Thoracic aorta (tissue), 2 donors: ENCODE data around the gene CARHSP1. TPM values are rescaled to one million over a fixed set of nuclear protein-coding genes. Genes with fewer than 3 reads are reported as not detected.
"Not testable (repeated sequence)": the region's sequence is repeated elsewhere in the genome, so short reads cannot be mapped to it uniquely, and the experiment has no call there.

Source experiments
- ATAC-seq: fragments of 150-250 bp; one replicate; pipeline ENCODE4 v1.8.0; 2017; ENCODE audit warnings: low read depth; ENCODE audit not compliant: insufficient number of reproducible peaks, low FRiP score
- DNase-seq: peaks from one replicate; pipeline ENCODE4 v3.0.0-alpha.2; 2020; ENCODE audit warnings: low spot score
- H3K27ac ChIP-seq, 2 donors: fragments of 200-600 bp; sonication (generic); 1 replicate in 1 of 2; 2 replicates in 1 of 2; pipeline ENCODE4 v1.5.1; 2016; ENCODE audit warnings: mild to moderate bottlenecking in 2 of 2, moderate library complexity in 2 of 2
- H3K27me3 ChIP-seq: fragments of 200-600 bp; sonication (generic); replicated peaks from 2 replicates; pipeline ENCODE4 v1.6.0; 2016; ENCODE audit warnings: mild to moderate bottlenecking; ENCODE audit not compliant: insufficient read depth
- H3K36me3 ChIP-seq: fragments of 200-600 bp; sonication (generic); one replicate; pipeline ENCODE4 v1.5.1; 2016
- H3K4me1 ChIP-seq, 2 donors: fragments of 200-600 bp; sonication (generic); 1 replicate in 1 of 2; 2 replicates in 1 of 2; pipeline versions ENCODE4 v1.5.1 to v1.6.0; 2016; ENCODE audit warnings: low read depth in 2 of 2, mild to moderate bottlenecking in 1 of 2; ENCODE audit not compliant: control insufficient read depth in 1 of 2
- H3K4me3 ChIP-seq: fragments of 200-600 bp; sonication (generic); 2 replicates; pipeline ENCODE4 v1.5.1; 2016; ENCODE audit warnings: mild to moderate bottlenecking
- H3K9me3 ChIP-seq: fragments of 200-600 bp; sonication (generic); 2 replicates; pipeline ENCODE4 v1.5.1; 2016
- CTCF ChIP-seq: fragments of 200-600 bp; sonication (generic); IDR thresholded peaks from one replicate; pipeline ENCODE4 v1.5.1; 2019; ENCODE audit warnings: antibody characterized with exemption
- total RNA-seq, 2 donors: library from RNA; depleted of rRNA; stranded (reverse); fragments of >200 nt; gene quantifications; one replicate each; pipeline versions ENCODE4 v1.1.0 to v1.2.3, GENCODE V29; 2016

CARHSP1 gene
- 100 to 1,000 TPM in 1 of 2 donors, 10 to 100 TPM in 1; 62.7 to 100 TPM for total RNA-seq

GRCh38 chr16:8868416-8869211, at the start of gene CARHSP1:
Gene CARHSP1, minus strand, starts transcription at chr16:8869006. Its CDS starts 9,678 bp downstream, at chr16:8859328.
- peaks cover 37 to 55% of the 10 kb centered on the region in 2 donors for H3K4me1 ChIP-seq
- TF ChIP-seq CTCF: no peak
- no peaks in the 10 kb centered on the region for H3K9me3 ChIP-seq
- DNase-seq: peak; percentile 40
- H3K4me3 ChIP-seq: peak within 1 kb of the TSS; percentile 98
- no peaks in the 10 kb centered on the region for H3K27me3 ChIP-seq
- no peaks in the 10 kb centered on the region for H3K36me3 ChIP-seq
- H3K27ac ChIP-seq: peak within 1 kb of the TSS; percentile 75 to 79
- peak; percentile 76 for ATAC-seq

GRCh38 chr16:8917336-8917735, 48.5 kb upstream of the CARHSP1 start:
- not testable (repeated sequence) for H3K27me3 ChIP-seq, H3K9me3 ChIP-seq, H3K4me1 ChIP-seq, H3K27ac ChIP-seq, DNase-seq, H3K4me3 ChIP-seq, ATAC-seq
- peaks cover 34% of the 10 kb centered on the region for H3K36me3 ChIP-seq

- TF ChIP-seq CTCF: no peak
- no peak for DNase-seq
Observed at GRCh38 chr16:8916541-8917225, 47.9 kb upstream of the CARHSP1 start.

GRCh38 chr16:8915722-8916301, 47.0 kb upstream of the CARHSP1 start:
- no peak for TF ChIP-seq CTCF
- Histone ChIP-seq H3K4me3 (no peak overlapping the region), H3K27ac (no peak overlapping the region), H3K27me3 (no peaks in the 10 kb centered on the region), H3K36me3 (peaks cover 41% of the 10 kb centered on the region), H3K4me1 (no peaks in the 10 kb centered on the region), H3K9me3 (no peaks in the 10 kb centered on the region)
- DNase-seq (no peak), ATAC-seq (no peak)

More at GRCh38 chr16:8916541-8917225, 47.9 kb upstream of the CARHSP1 start:
- Histone ChIP-seq H3K4me1 (no peaks in the 10 kb centered on the region), H3K27ac (no peak overlapping the region), H3K36me3 (peaks cover 38% of the 10 kb centered on the region), H3K4me3 (no peak overlapping the region), H3K27me3 (no peaks in the 10 kb centered on the region), H3K9me3 (no peaks in the 10 kb centered on the region)
- ATAC-seq: no peak

- Histone ChIP-seq H3K9me3 (no peaks in the 10 kb centered on the region), H3K27ac (no peak overlapping the region), H3K4me1 (no peaks in the 10 kb centered on the region), H3K36me3 (peaks cover 34% of the 10 kb centered on the region), H3K4me3 (no peak overlapping the region), H3K27me3 (no peaks in the 10 kb centered on the region)
- ATAC-seq (no peak), DNase-seq (no peak)
- TF ChIP-seq CTCF: no peak
Observed at GRCh38 chr16:8914098-8914497, 45.3 kb upstream of the CARHSP1 start.
